Stimulated activated CD8-positive, alpha-beta memory T cell treated with anti-CD3 and anti-CD28 coated beads, Interleukin-7, amount 100 ng/mL, for 48 hours (primary cell): ENCODE measurements around the gene IL11.

ENCODE experiments used
- DNase-seq, 2 donors: peaks; one replicate each; pipeline ENCODE4 v3.0.0-alpha.2; 2020; ENCODE audit warnings: low read depth in 1 of 2; ENCODE audit errors: extremely low read depth in 1 of 2

Gene IL11

DNA sequence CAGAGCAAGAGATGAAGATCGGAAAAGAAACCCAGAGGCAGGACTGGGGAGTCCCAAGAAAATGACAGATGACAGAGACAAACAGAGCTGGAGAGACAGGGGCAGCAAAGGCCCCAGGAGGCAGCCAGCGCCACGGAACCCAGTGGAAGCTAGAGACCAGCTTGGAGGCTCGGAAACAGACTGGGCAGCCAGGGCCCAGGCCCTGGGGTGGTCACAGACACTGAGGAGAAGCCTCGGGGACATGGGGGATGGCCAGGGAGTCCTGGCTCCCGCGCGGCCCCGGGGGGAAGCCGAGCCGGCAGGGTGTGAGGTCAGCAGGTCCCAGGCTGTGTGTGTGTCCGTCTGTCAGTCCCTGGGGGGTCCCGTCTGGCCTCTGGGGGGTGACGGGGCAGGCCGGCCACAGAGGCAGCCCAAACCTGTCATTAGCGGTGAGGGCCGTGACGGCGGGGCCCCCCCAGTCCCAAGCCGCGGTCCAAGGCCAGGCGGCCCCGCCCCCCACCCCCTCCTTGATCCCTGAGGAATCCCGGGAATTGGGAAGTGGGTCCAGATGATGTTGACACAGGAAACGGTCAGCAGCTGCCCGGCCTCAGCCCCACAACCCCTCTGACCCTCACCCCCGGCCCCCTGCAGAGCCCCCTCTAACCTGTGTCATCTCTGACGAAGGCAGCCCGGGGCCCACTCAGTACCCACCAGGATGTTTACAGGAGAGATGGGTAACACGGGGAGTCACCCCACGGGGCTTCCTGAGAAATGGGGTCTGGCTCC is 3.9 kb upstream of the IL11 start:
- DNase-seq = no peak

GRCh38 chr19:55373306-55373992 is 3.2 kb upstream of the IL11 start:
- DNase-seq = no peak

DNA sequence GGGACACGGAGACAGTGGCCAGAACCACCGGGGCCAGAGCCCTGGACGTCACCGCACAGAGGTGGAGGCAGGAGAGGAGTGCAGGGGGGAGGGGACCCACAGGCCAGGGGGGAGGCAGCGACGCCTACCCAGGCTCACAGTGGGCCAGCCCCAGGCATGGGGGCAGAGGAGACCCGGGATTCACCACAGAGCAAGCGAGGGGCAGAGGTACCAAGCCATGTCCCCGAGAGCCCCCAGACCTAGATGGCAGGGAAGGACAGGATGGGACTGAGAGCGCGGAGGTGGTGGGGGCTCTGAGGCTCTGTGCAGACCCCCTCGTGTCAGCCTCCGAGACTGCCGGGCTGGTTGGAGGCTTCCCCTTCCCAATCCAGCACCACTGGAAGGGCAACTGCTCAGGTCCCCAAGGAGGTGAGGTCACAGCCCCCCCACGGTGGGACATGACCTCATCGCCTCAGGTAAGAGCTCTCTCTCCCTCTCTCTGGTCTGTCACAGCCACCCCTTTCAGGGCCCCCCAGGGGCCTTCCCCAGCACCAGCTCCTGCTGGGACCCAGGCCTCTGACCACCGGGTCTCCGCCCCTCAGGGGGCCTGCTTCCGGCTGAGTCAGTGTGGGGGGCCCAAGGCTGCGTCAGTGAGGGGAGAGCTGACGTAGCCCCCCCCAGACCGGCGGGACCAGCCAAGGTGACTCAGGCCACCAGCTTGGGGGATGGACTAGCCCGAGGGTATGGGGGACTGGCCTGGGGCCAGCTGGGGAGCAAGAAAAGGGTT is 2.2 kb upstream of the IL11 start:
- DNase-seq = no peak

GRCh38 chr19:55369653-55370304 is 484 bp downstream of the IL11 start:
- DNase-seq = no peak

DNA sequence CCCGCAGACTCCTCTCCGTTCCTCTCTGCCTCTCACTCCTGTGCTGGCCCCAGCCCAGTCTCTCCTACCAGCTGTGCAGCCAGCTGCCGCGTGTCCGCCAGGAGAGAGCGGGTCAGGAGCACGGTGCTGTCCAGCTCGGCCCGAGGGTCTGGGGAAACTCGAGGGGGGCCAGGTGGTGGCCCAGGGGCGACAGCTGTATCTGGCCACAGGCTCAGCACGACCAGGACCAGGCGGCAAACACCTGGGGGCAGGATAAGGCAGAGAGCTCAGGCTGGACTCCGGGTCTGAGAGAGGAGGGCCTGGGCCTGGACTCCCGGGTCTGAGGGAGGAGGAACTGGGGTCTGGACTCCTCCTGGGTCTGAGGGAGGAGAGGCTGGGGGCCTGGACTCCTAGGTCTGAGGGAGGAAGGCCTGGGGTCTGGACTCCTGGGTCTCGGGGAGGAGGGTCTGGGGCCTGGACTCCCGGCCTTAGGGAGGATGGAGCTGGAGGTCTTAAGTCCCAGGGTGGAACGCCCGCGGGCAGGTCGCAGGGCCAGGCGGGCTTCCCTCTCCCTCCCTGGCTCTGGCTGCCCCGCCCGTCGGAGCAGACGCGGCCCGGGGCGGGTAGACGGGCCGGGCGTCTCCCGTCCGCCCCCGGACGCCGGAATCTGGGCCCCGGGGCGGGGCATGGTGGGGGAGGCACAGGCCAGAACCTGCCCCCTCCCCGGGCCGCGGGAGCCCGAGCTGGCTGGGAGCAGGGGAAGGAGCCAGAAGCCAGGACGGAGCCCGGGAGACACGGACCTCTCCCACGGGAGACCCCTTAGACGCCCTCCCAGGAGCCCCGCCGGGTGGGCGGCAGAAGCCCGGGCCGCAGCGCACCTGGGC is 1.3 kb downstream of the IL11 start:
- DNase-seq = no peak

DNA sequence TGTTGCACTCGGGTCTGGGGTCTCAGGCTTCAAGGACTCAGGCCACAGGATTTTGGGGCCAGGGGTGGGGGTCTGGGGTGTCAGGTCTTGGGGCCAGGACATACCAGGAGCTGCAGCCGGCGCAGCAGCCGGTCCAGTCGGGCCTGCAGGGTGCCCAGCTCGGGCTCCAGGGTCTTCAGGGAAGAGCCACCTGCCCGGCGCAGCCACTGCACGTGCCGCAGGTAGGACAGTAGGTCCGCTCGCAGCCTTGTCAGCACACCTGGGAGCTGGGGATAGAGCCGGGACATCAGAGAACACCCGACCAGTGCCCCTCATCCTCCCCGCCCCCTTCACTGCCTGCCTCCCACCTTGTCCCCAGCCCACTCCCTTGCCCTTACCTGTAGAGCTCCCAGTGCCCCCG is 2.2 kb downstream of the IL11 start:
- no peak for DNase-seq

DNA sequence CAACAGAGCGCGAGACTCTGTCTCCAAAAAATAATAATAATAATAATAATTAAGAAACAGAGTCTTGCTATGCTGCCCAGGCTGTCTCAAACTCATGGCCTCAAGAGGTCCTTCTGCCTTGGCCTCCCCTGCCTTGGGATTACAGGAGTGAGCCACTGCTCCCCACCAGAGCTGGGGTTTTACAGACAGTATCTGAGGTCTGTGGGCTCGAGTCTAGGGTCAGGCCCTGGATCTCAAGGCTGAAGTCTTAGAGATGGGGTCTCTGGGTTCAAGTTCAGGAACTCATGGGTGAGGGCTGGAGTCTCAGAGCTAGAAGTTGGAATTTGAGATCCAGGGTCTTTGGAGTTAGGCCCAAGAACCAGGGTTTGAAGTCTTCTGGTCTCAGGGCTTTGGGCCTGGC is 3.5 kb downstream of the IL11 start:
- DNase-seq = no peak

DNA sequence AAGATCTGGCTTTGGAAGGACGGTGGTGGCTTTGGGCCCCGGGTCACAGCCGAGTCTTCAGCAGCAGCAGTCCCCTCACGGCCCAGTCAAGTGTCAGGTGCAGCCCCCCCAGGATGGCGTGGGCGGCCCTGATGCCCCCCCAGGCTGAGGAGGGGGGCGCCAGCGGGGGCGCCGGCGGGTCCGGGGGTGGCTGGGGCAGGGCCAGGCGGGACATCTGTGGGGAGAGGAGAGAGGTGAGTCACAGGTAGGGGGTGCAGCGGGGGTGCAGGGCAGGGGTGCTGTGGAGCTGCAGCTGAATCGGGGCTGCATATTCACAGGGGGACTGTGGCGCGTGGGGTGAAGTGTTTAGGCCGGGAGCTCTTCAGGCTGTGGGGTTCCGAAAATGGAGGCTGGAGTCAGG is 4.3 kb downstream of the IL11 start:
- no peak for DNase-seq

GRCh38 chr19:55365245-55365644 is 5.0 kb downstream of the IL11 start:
- no peak for DNase-seq

- DNase-seq = no peak
Measured at GRCh38 chr19:55362990-55363716, 7.1 kb downstream of the IL11 start, which contains the start of gene GARIN5B. GARIN5B (minus strand) TSS chr19:55363260; CDS start chr19:55363066, 194 bp downstream.

GRCh38 chr19:55362174-55362989 is 7.9 kb downstream of the IL11 start:
- DNase-seq = no peak

GRCh38 chr19:55360902-55361301 is 9.4 kb downstream of the IL11 start:
- no peak for DNase-seq

DNA sequence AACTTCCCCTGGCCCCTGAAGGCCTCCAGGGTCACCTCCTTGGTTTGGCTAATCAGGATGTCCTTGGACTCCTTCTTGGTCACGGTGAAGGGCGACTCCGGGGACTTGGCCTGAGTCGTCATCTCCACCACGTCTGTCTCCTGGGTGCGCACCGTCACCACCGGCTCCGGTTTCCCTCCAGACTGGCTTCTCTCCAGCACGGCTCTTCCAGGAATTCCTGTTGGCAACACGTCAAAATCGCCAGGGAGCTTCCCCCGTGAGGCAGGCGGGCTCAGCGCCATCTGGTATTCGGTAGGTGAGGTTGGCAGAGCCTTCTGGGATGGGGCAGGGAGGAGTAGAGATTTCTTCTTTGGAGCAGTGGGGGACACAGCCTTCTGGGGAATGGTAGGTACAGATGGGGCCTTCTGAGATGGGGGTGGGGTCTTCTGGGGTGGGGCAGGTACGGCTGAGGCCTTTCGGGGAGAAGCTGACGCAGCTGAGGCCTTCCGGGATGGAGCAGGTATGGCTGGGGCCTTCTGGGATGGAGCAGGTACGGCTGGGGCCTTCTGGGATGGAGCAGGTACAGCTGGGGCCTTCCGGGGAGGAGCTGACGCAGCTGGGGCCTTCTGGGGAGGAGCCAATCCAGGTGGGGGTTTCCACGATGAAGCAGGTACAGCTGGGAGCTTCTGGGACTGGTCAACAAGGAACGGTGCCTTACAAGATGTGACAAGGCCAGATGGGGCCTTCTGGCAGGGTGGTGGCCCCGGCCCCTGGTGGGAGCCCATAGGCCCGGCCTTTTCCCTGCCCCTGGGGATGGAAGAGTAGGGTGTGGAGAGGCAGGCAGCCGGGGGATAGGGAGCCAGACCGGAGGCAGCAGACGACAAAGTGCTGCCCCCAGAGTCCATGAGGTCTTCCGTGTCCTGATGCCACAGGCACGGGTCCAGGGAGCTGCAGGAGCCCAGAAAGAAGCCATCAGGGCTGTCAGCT is 11.0 kb downstream of the IL11 start:
- no peak for DNase-seq

DNA sequence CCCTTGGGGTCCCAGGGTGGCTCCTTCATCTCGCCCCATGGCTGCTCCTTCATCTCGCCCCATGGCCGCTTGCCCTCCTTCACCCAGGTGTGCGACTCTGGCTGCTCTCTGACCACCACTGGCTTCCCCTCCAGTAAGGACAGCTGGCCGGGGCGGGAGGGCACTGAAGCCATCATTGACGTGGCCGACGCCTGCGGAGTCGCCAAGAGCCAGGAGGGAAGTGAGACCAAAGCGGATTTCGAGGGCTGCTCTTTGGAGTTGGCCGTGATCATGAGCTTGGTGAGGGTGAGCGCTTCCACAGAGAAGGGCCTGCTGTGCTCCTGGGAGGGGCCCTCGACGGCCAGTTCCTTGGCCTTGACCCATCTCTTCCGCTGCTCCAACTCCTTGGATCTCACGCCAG is 11.8 kb downstream of the IL11 start:
- DNase-seq = no peak

DNA sequence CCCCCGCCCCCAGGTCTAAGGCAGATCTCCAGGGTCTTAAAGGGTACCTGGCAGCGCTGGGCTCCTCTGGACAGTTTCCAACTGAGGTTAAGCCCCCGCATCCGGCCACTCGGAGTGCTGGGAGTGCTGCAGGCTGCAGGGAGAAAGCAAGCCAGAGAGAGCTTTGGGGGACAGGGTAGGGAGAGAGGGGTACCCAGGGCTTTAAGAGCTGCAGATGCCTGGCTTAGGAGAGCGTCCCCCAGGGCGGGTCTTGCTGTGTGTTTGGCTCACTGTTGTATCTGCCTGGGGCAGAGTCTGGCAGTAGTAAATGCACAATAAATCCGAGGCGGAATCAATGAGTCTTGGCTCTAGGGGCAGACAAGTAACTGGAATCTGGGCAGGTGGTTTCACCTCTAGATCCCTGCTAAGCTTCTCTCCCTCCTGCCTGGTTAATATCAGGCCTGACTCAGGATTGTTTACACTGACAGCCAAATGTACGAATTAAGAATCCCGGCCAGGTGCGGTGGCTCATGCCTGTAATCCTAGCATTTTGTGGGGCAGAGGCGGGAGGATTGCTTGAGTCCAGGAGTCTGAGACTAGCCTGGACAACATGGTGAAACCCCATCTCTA is 14.9 kb downstream of the IL11 start:
- no peak for DNase-seq

- no peak for DNase-seq
Measured at GRCh38 chr19:55354698-55355212, 15.5 kb downstream of the IL11 start, which contains the start of gene COX6B2. COX6B2 (minus strand) TSS chr19:55354719; CDS start chr19:55354521, 198 bp downstream.
